Measurements from ENCODE around the gene MATR3.

GRCh38 chr5:139379626-139380449 lies 86.3 kb downstream of the MATR3 start:
- no peak for TF ChIP-seq POLR2AphosphoS5 (IDR thresholded peaks at IDR 0.05; ENCODE audit: low read depth, low read length)
- no peak for TF ChIP-seq TAF1 (IDR thresholded peaks at IDR 0.05; ENCODE audit: borderline replicate concordance, low read depth, low read length)

Data from GM12892 (cell line).